PC-3 (cell line): ENCODE data around the gene PIGS. TPM values are rescaled to one million over a fixed set of nuclear protein-coding genes. Genes with fewer than 3 reads are reported as not detected.

Experiments used
- ATAC-seq: fragments of 200-7000 bp; cut with Tn5 transposase; 2 replicates; pipeline ENCODE4 v1.9.1; 2020; ENCODE audit warnings: mild to moderate bottlenecking, moderate library complexity
- BruUV-seq: library from RNA; stranded (reverse); fragments of 400-500 nt; replicated peaks from 2 replicates; lab custom pipeline; 2021; lab: Mats Ljungman, UMichigan
- CTCF ChIA-PET: fragments of 300-600 bp; sonication (Branson Sonifier 250); formaldehyde crosslinking; loops from one replicate; lab custom pipeline; 2022; ENCODE audit warnings: antibody characterized with exemption; lab: Charles Lee
- POLR2A ChIA-PET: fragments of 300-600 bp; sonication (Branson Sonifier 250); formaldehyde crosslinking; loops from one replicate; lab custom pipeline; 2022; ENCODE audit warnings: antibody characterized with exemption; ENCODE audit not compliant: unreplicated experiment; lab: Charles Lee
- DNase-seq: peaks from one replicate; pipeline ENCODE4 v3.0.0-alpha.2; 2015
- H2AFZ ChIP-seq: fragments of 300-600 bp; sonication (generic); 2 replicates; pipeline ENCODE4 v1.6.0; 2016; ENCODE audit warnings: antibody characterized with exemption, low read length
- H3F3A ChIP-seq: fragments of 300-600 bp; sonication (generic); one replicate; pipeline ENCODE4 v1.6.0; 2017; ENCODE audit warnings: antibody characterized with exemption, low read length, control low read depth, mild to moderate bottlenecking; ENCODE audit not compliant: unreplicated experiment
- H3K27ac ChIP-seq: fragments of 300-600 bp; sonication (generic); 2 replicates; pipeline ENCODE4 v1.5.1; 2016; ENCODE audit warnings: mild to moderate bottlenecking, low read length
- H3K27me3 ChIP-seq: fragments of 300-600 bp; sonication (generic); 2 replicates; pipeline ENCODE4 v1.6.1; 2016; ENCODE audit warnings: low read length, mixed read lengths
- H3K36me3 ChIP-seq: fragments of 300-600 bp; sonication (generic); 2 replicates; pipeline ENCODE4 v1.6.1; 2016; ENCODE audit warnings: low read depth, mixed run types, low read length, mixed read lengths
- H3K4me1 ChIP-seq: fragments of 300-600 bp; sonication (generic); 2 replicates; pipeline ENCODE4 v1.5.1; 2016; ENCODE audit warnings: low read length; ENCODE audit not compliant: insufficient read depth
- H3K4me2 ChIP-seq: fragments of 300-600 bp; sonication (generic); 2 replicates; pipeline ENCODE4 v1.6.0; 2016; ENCODE audit warnings: low read length
- H3K4me3 ChIP-seq: fragments of 300-600 bp; sonication (generic); 2 replicates; pipeline ENCODE4 v1.5.1; 2016; ENCODE audit warnings: mild to moderate bottlenecking, low read length, mixed read lengths
- H3K79me2 ChIP-seq: fragments of 300-600 bp; sonication (generic); 2 replicates; pipeline ENCODE4 v1.6.1; 2017; ENCODE audit warnings: low read length, mixed read lengths
- H3K9ac ChIP-seq: fragments of 300-600 bp; sonication (generic); 2 replicates; pipeline ENCODE4 v1.6.0; 2016; ENCODE audit warnings: mild to moderate bottlenecking, low read length
- H3K9me2 ChIP-seq: fragments of 300-600 bp; sonication (generic); replicated peaks from 2 replicates; pipeline ENCODE4 v1.6.1; 2016; ENCODE audit warnings: mixed run types, low read length, mixed read lengths
- H3K9me3 ChIP-seq: fragments of 300-600 bp; sonication (generic); 2 replicates; pipeline ENCODE4 v1.6.1; 2016; ENCODE audit warnings: low read length, mixed read lengths
- H4K20me1 ChIP-seq: fragments of 300-600 bp; sonication (generic); 2 replicates; pipeline ENCODE4 v1.6.1; 2016; ENCODE audit warnings: low read length, mixed read lengths
- EZH2 ChIP-seq: fragments of 300-600 bp; sonication (generic); IDR thresholded peaks from one replicate; pipeline ENCODE4 v1.6.1; 2017; ENCODE audit warnings: antibody characterized with exemption, mild to moderate bottlenecking, low read length; ENCODE audit not compliant: unreplicated experiment
- EZH2phosphoT487 ChIP-seq: fragments of 300-600 bp; sonication (generic); IDR thresholded peaks from 2 replicates; pipeline ENCODE4 v1.6.1; 2018; ENCODE audit warnings: mild to moderate bottlenecking, antibody characterized with exemption, low read length, borderline replicate concordance
- intact Hi-C: fragments of 100-400 bp; cut with micrococcal nuclease; formaldehyde crosslinking; loops from 2 replicates; pipeline ENCODE4 v1.9.0; 2023
- total RNA-seq: library from RNA; depleted of rRNA; stranded (reverse); fragments of >200 nt; gene quantifications from 2 replicates; pipeline ENCODE4 v1.2.3, GENCODE V29; 2014
- TF ChIP-seq, protein P1 (sequence below): fragments of 300-600 bp; sonication (generic); conservative IDR thresholded peaks from 2 replicates; pipeline ENCODE4 v1.5.1; 2017; ENCODE audit warnings: antibody characterized with exemption, low read depth, mild to moderate bottlenecking, low read length

The PIGS gene
- total RNA-seq, 1 experiment from 2014 or later, result 15.8 TPM

DNA sequence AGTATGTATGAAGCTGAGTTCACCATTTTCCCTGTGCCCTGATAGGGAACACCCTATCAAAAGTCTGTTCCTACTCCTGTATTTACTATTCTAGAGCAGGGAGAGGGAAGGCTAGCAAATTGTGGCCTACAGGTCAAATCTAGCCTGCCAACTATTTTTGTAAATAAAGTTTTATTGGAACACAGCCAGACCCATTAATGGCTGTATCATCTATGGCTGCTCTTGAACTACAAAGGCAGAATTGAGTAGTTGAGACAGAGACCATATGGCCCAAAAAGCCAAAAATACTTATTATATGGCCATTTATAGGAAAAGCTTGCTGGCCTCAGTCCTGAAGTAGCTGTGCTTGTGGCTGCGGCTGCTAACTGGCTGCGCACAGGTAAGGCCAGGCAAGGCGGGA lies 9.6 kb upstream of the PIGS start:
- DNase-seq, result no peak
- Histone ChIP-seq H3K4me3 (no peak overlapping the region), H3F3A (no peaks in the 10 kb centered on the region), H3K9me3 (no peaks in the 10 kb centered on the region), H3K9ac (no peak overlapping the region), H3K79me2 (no peaks in the 10 kb centered on the region), H4K20me1 (no peaks in the 10 kb centered on the region), H3K4me2 (no peak overlapping the region), H3K36me3 (peaks cover 37% of the 10 kb centered on the region), H3K27me3 (no peaks in the 10 kb centered on the region), H3K4me1 (no peaks in the 10 kb centered on the region), H2AFZ (no peak overlapping the region), H3K27ac (no peak overlapping the region), H3K9me2 (no peaks in the 10 kb centered on the region)
- BruUV-seq, result no TSS peak
- ATAC-seq, result no peak
- intact Hi-C loops, result no loop called here
- TF ChIP-seq EZH2 (no peak), EZH2phosphoT487 (no peak)
- TF ChIP-seq, protein P1, sequence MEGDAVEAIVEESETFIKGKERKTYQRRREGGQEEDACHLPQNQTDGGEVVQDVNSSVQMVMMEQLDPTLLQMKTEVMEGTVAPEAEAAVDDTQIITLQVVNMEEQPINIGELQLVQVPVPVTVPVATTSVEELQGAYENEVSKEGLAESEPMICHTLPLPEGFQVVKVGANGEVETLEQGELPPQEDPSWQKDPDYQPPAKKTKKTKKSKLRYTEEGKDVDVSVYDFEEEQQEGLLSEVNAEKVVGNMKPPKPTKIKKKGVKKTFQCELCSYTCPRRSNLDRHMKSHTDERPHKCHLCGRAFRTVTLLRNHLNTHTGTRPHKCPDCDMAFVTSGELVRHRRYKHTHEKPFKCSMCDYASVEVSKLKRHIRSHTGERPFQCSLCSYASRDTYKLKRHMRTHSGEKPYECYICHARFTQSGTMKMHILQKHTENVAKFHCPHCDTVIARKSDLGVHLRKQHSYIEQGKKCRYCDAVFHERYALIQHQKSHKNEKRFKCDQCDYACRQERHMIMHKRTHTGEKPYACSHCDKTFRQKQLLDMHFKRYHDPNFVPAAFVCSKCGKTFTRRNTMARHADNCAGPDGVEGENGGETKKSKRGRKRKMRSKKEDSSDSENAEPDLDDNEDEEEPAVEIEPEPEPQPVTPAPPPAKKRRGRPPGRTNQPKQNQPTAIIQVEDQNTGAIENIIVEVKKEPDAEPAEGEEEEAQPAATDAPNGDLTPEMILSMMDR, result no peak
- ChIA-PET CTCF (no interaction called here), POLR2A (no interaction called here)

DNA sequence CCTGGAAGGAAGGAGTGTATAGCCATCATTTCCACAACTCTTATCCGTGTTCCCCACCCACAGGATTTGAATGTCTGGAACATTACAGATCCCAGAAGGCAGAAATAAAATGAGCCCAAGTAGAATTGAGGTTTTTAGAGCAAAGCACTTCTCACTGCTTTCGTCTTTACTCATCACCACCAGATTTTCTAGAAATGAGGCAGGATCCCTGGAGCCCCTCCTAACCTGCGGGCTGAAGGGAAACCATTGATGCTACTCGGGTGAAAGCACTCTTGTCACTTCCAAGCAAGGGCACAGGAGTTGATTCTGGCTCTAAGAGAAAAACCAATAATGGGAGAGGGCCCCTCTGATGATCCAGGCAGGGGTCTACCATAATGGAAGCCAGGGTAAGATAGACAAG lies 8.2 kb upstream of the PIGS start:
- no peaks in the 10 kb centered on the region for H3K9me3 ChIP-seq
- no peak overlapping the region for H3K4me2 ChIP-seq
- H3K9ac ChIP-seq, result no peak overlapping the region
- ChIA-PET CTCF (no interaction called here), POLR2A (no interaction called here)
- H3F3A ChIP-seq, result no peaks in the 10 kb centered on the region
- no peaks in the 10 kb centered on the region for H3K9me2 ChIP-seq
- peaks cover 25% of the 10 kb centered on the region; the same call in 1 of the 2 replicates for H3K36me3 ChIP-seq
- no peak overlapping the region for H3K27ac ChIP-seq
- no peak overlapping the region for H2AFZ ChIP-seq
- no peak overlapping the region for H3K4me3 ChIP-seq
- no TSS peak for BruUV-seq
- intact Hi-C loops, result no loop called here
- DNase-seq (no peak), ATAC-seq (no peak)
- no peaks in the 10 kb centered on the region for H4K20me1 ChIP-seq
- no peaks in the 10 kb centered on the region for H3K79me2 ChIP-seq
- TF ChIP-seq, protein P1, result no peak
- TF ChIP-seq EZH2phosphoT487 (no peak), EZH2 (no peak)
- H3K4me1 ChIP-seq, result no peaks in the 10 kb centered on the region
- H3K27me3 ChIP-seq, result no peaks in the 10 kb centered on the region

DNA sequence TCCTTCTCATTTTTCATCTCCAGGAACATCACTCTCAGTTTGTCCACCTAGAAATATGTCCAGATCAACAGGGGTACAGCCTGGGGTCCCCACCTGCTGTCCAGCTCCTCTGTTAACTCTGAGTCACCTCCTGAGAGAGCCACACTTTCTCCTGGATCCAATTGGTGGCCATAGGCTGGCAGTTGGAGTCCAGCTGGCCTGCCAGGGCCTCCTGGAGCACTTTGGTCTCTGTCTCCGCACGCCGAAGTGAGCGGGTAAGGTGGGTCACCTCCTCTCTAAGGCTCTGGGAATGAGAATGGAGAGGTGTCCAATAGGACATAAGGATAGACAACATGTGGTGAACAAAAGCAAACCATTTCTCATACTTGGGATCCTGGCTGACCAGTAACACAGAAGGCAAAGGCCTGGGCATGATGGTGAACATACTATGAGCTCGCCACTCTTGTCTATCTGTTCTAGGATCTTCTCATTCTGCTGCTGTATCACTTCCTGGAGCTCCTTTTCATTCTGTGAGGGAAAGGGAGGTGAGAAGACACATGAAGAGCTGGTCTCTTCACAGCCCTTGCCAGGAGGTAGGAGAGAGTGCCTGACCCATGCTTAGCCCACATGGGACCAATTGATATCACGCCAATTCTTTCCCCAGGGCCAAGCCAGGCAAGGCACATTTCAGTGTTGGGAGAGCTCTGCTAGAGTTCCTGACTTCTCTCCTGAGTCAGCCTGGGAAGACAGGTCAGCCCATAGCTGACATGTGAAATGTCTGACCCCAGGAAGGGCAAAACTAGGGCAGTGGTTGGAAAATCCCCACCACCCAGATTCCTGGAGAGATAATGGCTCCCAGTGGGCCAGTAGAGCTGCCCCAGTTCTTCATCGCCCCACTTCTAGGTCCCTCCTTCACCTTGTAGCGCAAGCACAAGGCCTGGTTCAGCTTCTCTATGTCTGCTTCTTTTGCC lies 7.2 kb upstream of the PIGS start:
- no TSS peak for BruUV-seq
- POLR2A ChIA-PET, result no interaction called here

More for the DNA sequence above, 7.2 kb upstream of the PIGS start:
- H3K4me2 ChIP-seq, result no peak overlapping the region
- H2AFZ ChIP-seq, result no peak overlapping the region
- H3K27me3 ChIP-seq, result no peaks in the 10 kb centered on the region
- intact Hi-C loops, result no loop called here
- CTCF ChIA-PET, result no interaction called here
- DNase-seq (no peak), ATAC-seq (no peak)
- no peaks in the 10 kb centered on the region for H3K79me2 ChIP-seq
- H3F3A ChIP-seq, result no peaks in the 10 kb centered on the region
- H3K36me3 ChIP-seq, result peaks cover 19% of the 10 kb centered on the region; the same call in 1 of the 2 replicates
- no peak for TF ChIP-seq EZH2
- no peaks in the 10 kb centered on the region for H3K4me1 ChIP-seq
- H3K9me3 ChIP-seq, result no peaks in the 10 kb centered on the region
- H4K20me1 ChIP-seq, result no peaks in the 10 kb centered on the region
- H3K9ac ChIP-seq, result no peak overlapping the region
- no peak overlapping the region for H3K27ac ChIP-seq
- H3K4me3 ChIP-seq, result no peak overlapping the region
- H3K9me2 ChIP-seq, result no peaks in the 10 kb centered on the region
